Measurements from ENCODE around the gene CPN2.

CPN2 gene

GRCh38 chr3:194352667-194353246 lies 1.6 kb upstream of the CPN2 start:
- no peak for DNase-seq (ENCODE audit: low read depth in 2 of 2)

- DNase-seq (ENCODE audit: low read depth in 2 of 2) = no peak
These were observed 916 bp upstream of the CPN2 start for GRCh38 chr3:194351952-194352536.

- no peak for DNase-seq (ENCODE audit: low read depth in 2 of 2)
These were observed 429 bp downstream of the CPN2 start for GRCh38 chr3:194350726-194351071.

GRCh38 chr3:194348354-194348753 lies 2.8 kb downstream of the CPN2 start:
- no peak for DNase-seq (ENCODE audit: low read depth in 2 of 2)

GRCh38 chr3:194346621-194347020 lies 4.5 kb downstream of the CPN2 start:
- no peak for DNase-seq (ENCODE audit: low read depth in 2 of 2)

- DNase-seq (ENCODE audit: low read depth in 2 of 2) = no peak
These were observed 5.1 kb downstream of the CPN2 start for GRCh38 chr3:194346035-194346434.

- DNase-seq (ENCODE audit: low read depth in 2 of 2) = peak; percentile 34 to 55
These were observed 7.1 kb downstream of the CPN2 start for GRCh38 chr3:194344012-194344411.

- DNase-seq (ENCODE audit: low read depth in 2 of 2) = no peak
These were observed 7.6 kb downstream of the CPN2 start for GRCh38 chr3:194343561-194343893.

- DNase-seq (ENCODE audit: low read depth in 2 of 2) = no peak
These were observed 8.1 kb downstream of the CPN2 start for GRCh38 chr3:194342861-194343560.

GRCh38 chr3:194340757-194341400 lies 10.2 kb downstream of the CPN2 start:
- no peak for DNase-seq (ENCODE audit: low read depth in 2 of 2)

GRCh38 chr3:194339840-194340239 lies 11.3 kb downstream of the CPN2 start:
- DNase-seq (ENCODE audit: low read depth in 2 of 2) = no peak

- DNase-seq (ENCODE audit: low read depth in 2 of 2) = no peak
These were observed 11.8 kb downstream of the CPN2 start for GRCh38 chr3:194339356-194339755.

- no peak for DNase-seq (ENCODE audit: low read depth in 2 of 2)
These were observed 13.0 kb downstream of the CPN2 start for GRCh38 chr3:194337965-194338753.

GRCh38 chr3:194336601-194337355 lies 14.3 kb downstream of the CPN2 start:
- no peak for DNase-seq (ENCODE audit: low read depth in 2 of 2)

GRCh38 chr3:194333981-194334320 lies 17.2 kb downstream of the CPN2 start:
- no peak for DNase-seq (ENCODE audit: low read depth in 2 of 2)

GRCh38 chr3:194333212-194333980 lies 17.7 kb downstream of the CPN2 start:
- peak; percentile 78 to 85 for DNase-seq (ENCODE audit: low read depth in 2 of 2)

- no peak for DNase-seq (ENCODE audit: low read depth in 2 of 2)
These were observed 18.3 kb downstream of the CPN2 start for GRCh38 chr3:194332858-194333211.

GRCh38 chr3:194330579-194330978 lies 20.5 kb downstream of the CPN2 start:
- DNase-seq (ENCODE audit: low read depth in 2 of 2) = no peak

- no peak for DNase-seq (ENCODE audit: low read depth in 2 of 2)
These were observed 21.0 kb downstream of the CPN2 start for GRCh38 chr3:194330160-194330559.

GRCh38 chr3:194329583-194329965 lies 21.6 kb downstream of the CPN2 start:
- no peak for DNase-seq (ENCODE audit: low read depth in 2 of 2)

Data from stimulated activated CD8-positive, alpha-beta memory T cell treated with anti-CD3 and anti-CD28 coated beads, Interleukin-7, amount 100 ng/mL, for 1 hour (primary cell).